ENCODE results near the gene EPB41.

The EPB41 gene

DNA sequence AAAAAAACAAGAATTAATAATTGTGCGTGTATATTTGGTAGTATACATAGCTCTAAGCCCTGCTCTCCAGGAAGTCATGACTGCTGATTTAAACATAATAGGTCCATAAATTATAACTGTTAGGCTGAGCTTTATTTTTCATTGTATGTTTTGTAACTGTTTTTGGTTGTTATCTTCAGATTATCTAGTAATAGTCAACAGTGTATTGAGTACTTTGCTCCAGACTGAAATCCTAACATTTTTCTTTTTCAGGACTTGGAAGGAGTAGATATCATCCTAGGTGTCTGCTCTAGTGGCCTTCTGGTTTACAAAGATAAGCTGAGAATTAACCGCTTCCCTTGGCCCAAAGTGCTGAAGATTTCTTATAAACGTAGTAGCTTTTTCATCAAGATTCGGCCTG lies 118.5 kb downstream of the EPB41 start:
- TF ChIP-seq TAF1 (IDR thresholded peaks at IDR 0.05; ENCODE audit: borderline replicate concordance, insufficient read depth, low read length), result no peak
- TF ChIP-seq POLR2AphosphoS5 (IDR thresholded peaks at IDR 0.05; ENCODE audit: low read depth, low read length), result no peak
- TF ChIP-seq FOXP2 (optimal IDR thresholded peaks at IDR 0.05; ENCODE audit: borderline replicate concordance, extremely low read depth, extremely low read length, insufficient read depth), result no peak

DNA sequence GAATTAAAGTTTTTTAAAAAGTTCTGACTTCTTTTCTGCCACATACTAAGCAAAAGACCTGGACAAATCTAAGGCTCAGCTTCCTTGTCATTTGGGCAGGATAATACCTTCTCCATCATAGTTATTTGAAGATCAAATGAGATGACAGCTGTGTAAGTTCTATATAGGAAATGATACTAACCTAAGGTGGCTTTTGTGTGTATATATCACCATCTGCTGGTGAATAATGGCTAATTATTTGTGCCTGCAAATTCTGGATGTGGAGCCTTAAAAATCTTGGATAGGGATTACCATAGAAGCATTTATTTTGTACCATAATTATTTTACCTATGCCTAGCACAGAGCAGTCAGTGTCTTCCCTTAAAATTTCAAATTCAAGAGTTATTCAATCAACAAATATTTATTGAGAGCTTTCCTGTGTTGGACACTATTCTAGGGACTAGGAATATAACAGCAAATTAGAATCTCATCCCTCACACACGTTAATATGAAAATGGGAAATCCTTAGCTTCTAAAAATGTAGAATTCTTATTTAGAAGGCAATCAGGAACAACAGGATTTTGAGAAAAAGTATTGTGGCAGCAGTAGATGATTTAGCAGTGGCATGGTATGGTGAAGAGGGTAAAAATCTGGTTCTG lies 119.6 kb downstream of the EPB41 start:
- TF ChIP-seq FOXP2 (optimal IDR thresholded peaks at IDR 0.05; ENCODE audit: borderline replicate concordance, extremely low read depth, extremely low read length, insufficient read depth) (no peak), SIN3A (IDR thresholded peaks at IDR 0.05; ENCODE audit: borderline replicate concordance, insufficient read depth, low read length) (no peak), TAF1 (IDR thresholded peaks at IDR 0.05; ENCODE audit: borderline replicate concordance, insufficient read depth, low read length) (no peak)
- TF ChIP-seq, protein P1, sequence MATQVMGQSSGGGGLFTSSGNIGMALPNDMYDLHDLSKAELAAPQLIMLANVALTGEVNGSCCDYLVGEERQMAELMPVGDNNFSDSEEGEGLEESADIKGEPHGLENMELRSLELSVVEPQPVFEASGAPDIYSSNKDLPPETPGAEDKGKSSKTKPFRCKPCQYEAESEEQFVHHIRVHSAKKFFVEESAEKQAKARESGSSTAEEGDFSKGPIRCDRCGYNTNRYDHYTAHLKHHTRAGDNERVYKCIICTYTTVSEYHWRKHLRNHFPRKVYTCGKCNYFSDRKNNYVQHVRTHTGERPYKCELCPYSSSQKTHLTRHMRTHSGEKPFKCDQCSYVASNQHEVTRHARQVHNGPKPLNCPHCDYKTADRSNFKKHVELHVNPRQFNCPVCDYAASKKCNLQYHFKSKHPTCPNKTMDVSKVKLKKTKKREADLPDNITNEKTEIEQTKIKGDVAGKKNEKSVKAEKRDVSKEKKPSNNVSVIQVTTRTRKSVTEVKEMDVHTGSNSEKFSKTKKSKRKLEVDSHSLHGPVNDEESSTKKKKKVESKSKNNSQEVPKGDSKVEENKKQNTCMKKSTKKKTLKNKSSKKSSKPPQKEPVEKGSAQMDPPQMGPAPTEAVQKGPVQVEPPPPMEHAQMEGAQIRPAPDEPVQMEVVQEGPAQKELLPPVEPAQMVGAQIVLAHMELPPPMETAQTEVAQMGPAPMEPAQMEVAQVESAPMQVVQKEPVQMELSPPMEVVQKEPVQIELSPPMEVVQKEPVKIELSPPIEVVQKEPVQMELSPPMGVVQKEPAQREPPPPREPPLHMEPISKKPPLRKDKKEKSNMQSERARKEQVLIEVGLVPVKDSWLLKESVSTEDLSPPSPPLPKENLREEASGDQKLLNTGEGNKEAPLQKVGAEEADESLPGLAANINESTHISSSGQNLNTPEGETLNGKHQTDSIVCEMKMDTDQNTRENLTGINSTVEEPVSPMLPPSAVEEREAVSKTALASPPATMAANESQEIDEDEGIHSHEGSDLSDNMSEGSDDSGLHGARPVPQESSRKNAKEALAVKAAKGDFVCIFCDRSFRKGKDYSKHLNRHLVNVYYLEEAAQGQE (IDR thresholded peaks at IDR 0.05; ENCODE audit: insufficient read depth in 1 of 2, low read depth in 2 of 2, low read length in 2 of 2), result no peak

DNA sequence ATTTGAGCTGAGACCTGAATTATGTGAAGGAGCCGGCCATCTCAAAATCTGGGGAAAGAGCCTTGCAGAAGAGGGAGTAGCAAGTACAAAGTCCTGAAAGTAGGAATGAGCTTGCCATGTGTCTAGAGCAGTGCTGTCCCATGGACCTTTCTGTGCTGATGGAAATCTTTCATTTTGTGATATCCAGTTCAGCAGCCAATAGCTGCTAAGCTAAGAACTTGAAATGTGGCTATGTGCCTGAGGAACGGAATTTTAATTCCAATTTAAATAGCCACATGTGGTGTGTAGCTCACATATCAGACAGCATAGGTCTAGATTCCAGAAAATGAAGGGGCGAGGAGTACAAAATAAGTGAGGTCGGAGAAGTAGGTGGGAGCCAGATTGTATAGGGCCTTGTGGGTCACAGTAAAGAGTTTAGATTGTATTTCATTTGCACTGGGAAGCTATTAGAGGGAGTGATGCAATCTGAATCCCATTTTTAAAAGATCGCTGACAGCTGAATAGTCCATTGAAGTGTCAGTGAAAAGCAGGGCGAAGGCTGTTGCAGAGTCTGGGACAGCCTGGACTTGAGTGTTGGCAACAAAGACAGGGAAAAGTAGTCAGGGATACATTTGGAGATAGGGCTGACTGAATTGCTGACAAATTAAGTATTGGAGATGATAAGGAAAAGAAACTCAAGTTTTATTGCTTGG lies 129.1 kb downstream of the EPB41 start:
- no peak for TF ChIP-seq FOXP2 (optimal IDR thresholded peaks at IDR 0.05; ENCODE audit: borderline replicate concordance, extremely low read depth, extremely low read length, insufficient read depth)
- no peak for TF ChIP-seq TAF1 (IDR thresholded peaks at IDR 0.05; ENCODE audit: borderline replicate concordance, insufficient read depth, low read length)
- TF ChIP-seq, protein P1 (IDR thresholded peaks at IDR 0.05; ENCODE audit: insufficient read depth in 1 of 2, low read depth in 2 of 2, low read length in 2 of 2), result no peak
- no peak for TF ChIP-seq POLR2AphosphoS5 (IDR thresholded peaks at IDR 0.05; ENCODE audit: low read depth, low read length)
- no peak for TF ChIP-seq SIN3A (IDR thresholded peaks at IDR 0.05; ENCODE audit: borderline replicate concordance, insufficient read depth, low read length)

DNA sequence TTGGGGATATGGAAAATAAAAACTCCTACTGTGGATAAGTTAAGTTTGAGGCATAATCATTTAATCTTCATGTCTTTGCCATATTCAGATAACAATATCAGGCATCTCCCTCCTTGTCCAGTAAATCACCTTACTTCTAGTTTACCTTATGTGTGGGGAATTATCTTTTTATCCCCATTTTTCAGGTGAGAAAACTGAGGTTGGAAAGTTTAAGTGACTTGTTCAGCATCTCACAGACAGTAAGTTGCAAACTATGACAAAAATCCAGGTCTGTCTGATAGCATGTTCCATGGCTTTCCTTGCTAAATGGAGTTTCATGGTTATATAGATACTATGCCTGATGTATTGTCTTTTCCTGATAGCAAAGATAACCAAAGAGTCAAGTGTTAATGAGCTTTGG lies 129.6 kb downstream of the EPB41 start:
- no peak for TF ChIP-seq TAF1 (IDR thresholded peaks at IDR 0.05; ENCODE audit: borderline replicate concordance, insufficient read depth, low read length)
- TF ChIP-seq FOXP2 (optimal IDR thresholded peaks at IDR 0.05; ENCODE audit: borderline replicate concordance, extremely low read depth, extremely low read length, insufficient read depth), result no peak
- no peak for TF ChIP-seq SIN3A (IDR thresholded peaks at IDR 0.05; ENCODE audit: borderline replicate concordance, insufficient read depth, low read length)
- TF ChIP-seq POLR2AphosphoS5 (IDR thresholded peaks at IDR 0.05; ENCODE audit: low read depth, low read length), result no peak
- TF ChIP-seq, protein P1 (IDR thresholded peaks at IDR 0.05; ENCODE audit: insufficient read depth in 1 of 2, low read depth in 2 of 2, low read length in 2 of 2), result no peak

DNA sequence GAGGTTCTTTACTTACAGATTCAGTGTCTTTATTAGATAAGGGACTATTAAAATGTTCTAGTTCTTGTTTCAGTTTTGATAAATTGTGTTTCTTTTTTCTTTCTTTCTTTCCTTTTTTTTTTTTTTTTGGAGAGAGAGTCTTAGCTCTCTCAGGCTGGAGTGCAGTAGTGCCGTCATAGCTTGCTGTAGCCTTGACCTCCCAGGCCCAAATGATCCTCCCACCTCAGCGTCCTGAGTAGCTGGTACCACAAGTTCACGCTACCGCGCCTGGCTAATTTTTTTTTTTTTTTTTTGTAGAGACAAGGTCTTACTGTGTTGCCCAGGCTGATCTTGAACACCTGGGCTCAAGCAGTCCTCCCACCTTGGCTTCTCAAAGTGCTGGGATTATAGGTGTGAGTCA lies 132.8 kb downstream of the EPB41 start:
- TF ChIP-seq FOXP2 (optimal IDR thresholded peaks at IDR 0.05; ENCODE audit: borderline replicate concordance, extremely low read depth, extremely low read length, insufficient read depth), result no peak
- TF ChIP-seq SIN3A (IDR thresholded peaks at IDR 0.05; ENCODE audit: borderline replicate concordance, insufficient read depth, low read length), result no peak
- no peak for TF ChIP-seq POLR2AphosphoS5 (IDR thresholded peaks at IDR 0.05; ENCODE audit: low read depth, low read length)
- TF ChIP-seq, protein P1 (IDR thresholded peaks at IDR 0.05; ENCODE audit: insufficient read depth in 1 of 2, low read depth in 2 of 2, low read length in 2 of 2), result no peak
- TF ChIP-seq TAF1 (IDR thresholded peaks at IDR 0.05; ENCODE audit: borderline replicate concordance, insufficient read depth, low read length), result no peak
